ENCODE data around the gene GOLGA7B. TPM values are rescaled to one million over a fixed set of nuclear protein-coding genes. Genes with fewer than 3 reads are reported as not detected.

The GOLGA7B gene
- total RNA-seq, 1 experiment from 2014 or later = 1.5 TPM

DNA sequence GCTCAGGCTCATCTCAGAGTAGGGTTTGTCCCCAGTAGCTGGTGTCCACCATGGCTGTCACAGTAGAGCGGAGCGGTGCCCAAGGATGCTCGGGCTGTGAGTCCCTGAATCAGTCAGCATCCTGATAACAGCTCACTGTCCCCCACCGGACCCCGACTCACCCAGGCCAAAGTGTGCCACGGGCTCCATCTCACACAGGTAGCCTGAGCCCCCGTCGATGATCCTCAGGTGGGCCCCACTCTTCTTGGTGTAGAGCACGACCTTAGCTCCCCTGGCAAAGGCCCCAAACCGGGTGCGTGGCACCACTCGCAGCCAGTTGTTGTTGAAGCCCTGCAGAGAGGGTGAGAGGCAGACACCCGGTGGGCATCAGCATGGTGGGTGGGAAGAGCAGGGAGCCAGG, 45.4 kb downstream of the GOLGA7B start:
- no peak overlapping the region for H3K4me3 ChIP-seq (ENCODE audit: low read depth in 2 of 2, low read length in 2 of 2)
- TF ChIP-seq, protein P1, sequence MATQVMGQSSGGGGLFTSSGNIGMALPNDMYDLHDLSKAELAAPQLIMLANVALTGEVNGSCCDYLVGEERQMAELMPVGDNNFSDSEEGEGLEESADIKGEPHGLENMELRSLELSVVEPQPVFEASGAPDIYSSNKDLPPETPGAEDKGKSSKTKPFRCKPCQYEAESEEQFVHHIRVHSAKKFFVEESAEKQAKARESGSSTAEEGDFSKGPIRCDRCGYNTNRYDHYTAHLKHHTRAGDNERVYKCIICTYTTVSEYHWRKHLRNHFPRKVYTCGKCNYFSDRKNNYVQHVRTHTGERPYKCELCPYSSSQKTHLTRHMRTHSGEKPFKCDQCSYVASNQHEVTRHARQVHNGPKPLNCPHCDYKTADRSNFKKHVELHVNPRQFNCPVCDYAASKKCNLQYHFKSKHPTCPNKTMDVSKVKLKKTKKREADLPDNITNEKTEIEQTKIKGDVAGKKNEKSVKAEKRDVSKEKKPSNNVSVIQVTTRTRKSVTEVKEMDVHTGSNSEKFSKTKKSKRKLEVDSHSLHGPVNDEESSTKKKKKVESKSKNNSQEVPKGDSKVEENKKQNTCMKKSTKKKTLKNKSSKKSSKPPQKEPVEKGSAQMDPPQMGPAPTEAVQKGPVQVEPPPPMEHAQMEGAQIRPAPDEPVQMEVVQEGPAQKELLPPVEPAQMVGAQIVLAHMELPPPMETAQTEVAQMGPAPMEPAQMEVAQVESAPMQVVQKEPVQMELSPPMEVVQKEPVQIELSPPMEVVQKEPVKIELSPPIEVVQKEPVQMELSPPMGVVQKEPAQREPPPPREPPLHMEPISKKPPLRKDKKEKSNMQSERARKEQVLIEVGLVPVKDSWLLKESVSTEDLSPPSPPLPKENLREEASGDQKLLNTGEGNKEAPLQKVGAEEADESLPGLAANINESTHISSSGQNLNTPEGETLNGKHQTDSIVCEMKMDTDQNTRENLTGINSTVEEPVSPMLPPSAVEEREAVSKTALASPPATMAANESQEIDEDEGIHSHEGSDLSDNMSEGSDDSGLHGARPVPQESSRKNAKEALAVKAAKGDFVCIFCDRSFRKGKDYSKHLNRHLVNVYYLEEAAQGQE (IDR thresholded peaks at IDR 0.05; ENCODE audit: insufficient read depth in 1 of 2, low read depth in 2 of 2, low read length in 1 of 2) = no peak
- TF ChIP-seq, protein P2, sequence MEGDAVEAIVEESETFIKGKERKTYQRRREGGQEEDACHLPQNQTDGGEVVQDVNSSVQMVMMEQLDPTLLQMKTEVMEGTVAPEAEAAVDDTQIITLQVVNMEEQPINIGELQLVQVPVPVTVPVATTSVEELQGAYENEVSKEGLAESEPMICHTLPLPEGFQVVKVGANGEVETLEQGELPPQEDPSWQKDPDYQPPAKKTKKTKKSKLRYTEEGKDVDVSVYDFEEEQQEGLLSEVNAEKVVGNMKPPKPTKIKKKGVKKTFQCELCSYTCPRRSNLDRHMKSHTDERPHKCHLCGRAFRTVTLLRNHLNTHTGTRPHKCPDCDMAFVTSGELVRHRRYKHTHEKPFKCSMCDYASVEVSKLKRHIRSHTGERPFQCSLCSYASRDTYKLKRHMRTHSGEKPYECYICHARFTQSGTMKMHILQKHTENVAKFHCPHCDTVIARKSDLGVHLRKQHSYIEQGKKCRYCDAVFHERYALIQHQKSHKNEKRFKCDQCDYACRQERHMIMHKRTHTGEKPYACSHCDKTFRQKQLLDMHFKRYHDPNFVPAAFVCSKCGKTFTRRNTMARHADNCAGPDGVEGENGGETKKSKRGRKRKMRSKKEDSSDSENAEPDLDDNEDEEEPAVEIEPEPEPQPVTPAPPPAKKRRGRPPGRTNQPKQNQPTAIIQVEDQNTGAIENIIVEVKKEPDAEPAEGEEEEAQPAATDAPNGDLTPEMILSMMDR (IDR thresholded peaks at IDR 0.05) = no peak
- TF ChIP-seq POLR2AphosphoS5 (IDR thresholded peaks at IDR 0.05; ENCODE audit: low read depth, low read length) (no peak), SIN3A (IDR thresholded peaks at IDR 0.05; ENCODE audit: borderline replicate concordance, insufficient read depth, low read depth, low read length) (no peak), TCF7L2 (IDR thresholded peaks at IDR 0.05; ENCODE audit: low read depth, low read length) (no peak)
- H3K36me3 ChIP-seq (ENCODE audit: control insufficient read depth, insufficient read depth, low read length) = no peaks in the 10 kb centered on the region
- POLR2A ChIA-PET = no interaction called here
- no peaks in the 10 kb centered on the region; the same call in 1 of the 2 replicates for H3K27me3 ChIP-seq (ENCODE audit: control insufficient read depth, insufficient read depth, low read length)
- CTCF ChIA-PET = no interaction called here
- no TSS peak for BruUV-seq (replicated peaks)
- in situ Hi-C loops (cut with HindIII; ENCODE audit: low pct_unique_long_range_greater_than_20kb, low sequenced_read_pairs) (no loop called here), intact Hi-C loops (cut with micrococcal nuclease; ENCODE audit: unreplicated experiment) (no loop called here)
- DNase-seq (ENCODE audit: low read depth, low spot score) = no peak
- no peaks in the 10 kb centered on the region for H3K4me1 ChIP-seq (ENCODE audit: control insufficient read depth, insufficient read depth, low read length)
- ATAC-seq = no peak
- H3K9me3 ChIP-seq (ENCODE audit: control insufficient read depth, insufficient read depth, low read depth, low read length) = no peaks in the 10 kb centered on the region
- no peak overlapping the region for H3K27ac ChIP-seq (ENCODE audit: low read length)

DNA sequence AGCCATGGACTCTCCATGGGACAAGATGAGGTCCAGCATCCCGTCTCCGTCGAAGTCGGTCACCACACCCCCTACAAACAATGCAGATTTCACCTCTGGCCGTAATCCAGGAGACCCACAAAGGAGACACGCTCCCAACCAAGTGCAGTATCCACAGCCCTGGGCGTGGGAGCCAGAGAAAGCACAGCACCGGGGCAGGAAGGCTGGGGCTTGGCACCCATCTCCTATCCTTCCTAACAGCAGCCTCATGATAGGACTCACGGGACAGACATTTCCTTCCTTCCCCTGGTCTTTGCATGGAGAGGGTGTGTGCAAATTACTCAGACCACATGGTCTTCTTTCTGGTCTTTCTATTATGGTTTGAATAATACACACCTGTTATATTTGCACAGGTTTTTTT, 46.3 kb downstream of the GOLGA7B start:
- ATAC-seq (no peak), DNase-seq (ENCODE audit: low read depth, low spot score) (no peak)
- no peaks in the 10 kb centered on the region for H3K4me1 ChIP-seq (ENCODE audit: control insufficient read depth, insufficient read depth, low read length)
- POLR2A ChIA-PET = no interaction called here
- H3K4me3 ChIP-seq (ENCODE audit: low read depth in 2 of 2, low read length in 2 of 2) = no peak overlapping the region
- BruUV-seq (replicated peaks) = no TSS peak
- no peaks in the 10 kb centered on the region for H3K36me3 ChIP-seq (ENCODE audit: control insufficient read depth, insufficient read depth, low read length)
- TF ChIP-seq, protein P2 (IDR thresholded peaks at IDR 0.05) = no peak
- TF ChIP-seq TCF7L2 (IDR thresholded peaks at IDR 0.05; ENCODE audit: low read depth, low read length) = no peak
- no peak for TF ChIP-seq SIN3A (IDR thresholded peaks at IDR 0.05; ENCODE audit: borderline replicate concordance, insufficient read depth, low read depth, low read length)
- TF ChIP-seq, protein P1 (IDR thresholded peaks at IDR 0.05; ENCODE audit: insufficient read depth in 1 of 2, low read depth in 2 of 2, low read length in 1 of 2) = no peak
- no peak for TF ChIP-seq POLR2AphosphoS5 (IDR thresholded peaks at IDR 0.05; ENCODE audit: low read depth, low read length)
- intact Hi-C loops (cut with micrococcal nuclease; ENCODE audit: unreplicated experiment) (no loop called here), in situ Hi-C loops (cut with HindIII; ENCODE audit: low pct_unique_long_range_greater_than_20kb, low sequenced_read_pairs) (no loop called here)
- CTCF ChIA-PET = no interaction called here
- no peaks in the 10 kb centered on the region; the same call in 1 of the 2 replicates for H3K27me3 ChIP-seq (ENCODE audit: control insufficient read depth, insufficient read depth, low read length)
- H3K9me3 ChIP-seq (ENCODE audit: control insufficient read depth, insufficient read depth, low read depth, low read length) = no peaks in the 10 kb centered on the region
- no peak overlapping the region for H3K27ac ChIP-seq (ENCODE audit: low read length)
